K562 (cell line): Measurements from ENCODE around the gene KRTAP20-1. TPM values are rescaled to one million over a fixed set of nuclear protein-coding genes. Genes with fewer than 3 reads are reported as not detected.

Experiments used
- ATAC-seq: fragments of 200-7000 bp; cut with Tn5 transposase; 3 replicates; pipeline ENCODE4 v1.9.1; 2020; ENCODE audit warnings: moderate library complexity
- BruUV-seq: library from RNA; stranded (reverse); fragments of 400-500 nt; replicated peaks from 2 replicates; lab custom pipeline; 2021; lab: Mats Ljungman, UMichigan
- CTCF ChIA-PET: fragments of 300-600 bp; formaldehyde crosslinking; extraction: SDS; loops from one replicate; lab custom pipeline; 2021; ENCODE audit warnings: low intra/inter-chr PET ratio; lab: Yijun Ruan, JAX
- POLR2A ChIA-PET: fragments of 300-600, 350-650 bp; sonication (Branson Sonifier 250); formaldehyde crosslinking; extraction: SDS; loops from one replicate; lab custom pipeline; 2021; ENCODE audit warnings: antibody characterized with exemption, inconsistent platforms; lab: Yijun Ruan, JAX
- DNase-seq, 4 experiments: peaks; one replicate each; pipeline versions ENCODE4 v3.0.0 to v3.0.0-alpha.2; 2011 to 2018; ENCODE audit warnings: low spot score in 3 of 4, mixed read lengths in 3 of 4; ENCODE audit errors: extremely low read depth in 1 of 4
- FAIRE-seq: peaks from 2 replicates; lab custom pipeline; 2011; peaks lifted over from hg19 to GRCh38; lab: Jason Lieb, UNC
- H2AFZ ChIP-seq: 2 replicates; pipeline ENCODE4 v1.6.0; 2011; ENCODE audit warnings: low read depth, low read length, control low read depth, inconsistent platforms
- H3K27ac ChIP-seq: fragments of 200-600 bp; 3 replicates; pipeline ENCODE4 v1.8.0; 2011; ENCODE audit warnings: low read depth, mild to moderate bottlenecking, control low read depth, inconsistent platforms, low read length, moderate library complexity, mixed read lengths; ENCODE audit errors: extremely low read depth
- H3K27me3 ChIP-seq, 2 experiments: fragments of 300-600 bp in 1 of 2; 2 replicates in 1 of 2; 3 replicates in 1 of 2; pipeline versions ENCODE4 v1.6.0 to v1.8.0; 2011; ENCODE audit warnings: inconsistent platforms in 2 of 2, low read length in 2 of 2, mild to moderate bottlenecking in 1 of 2, mixed read lengths in 1 of 2, moderate library complexity in 1 of 2; ENCODE audit not compliant: control insufficient read depth in 2 of 2, insufficient read depth in 2 of 2
- H3K36me3 ChIP-seq: fragments of 300-600 bp; 3 replicates; pipeline ENCODE4 v1.8.0; 2011; ENCODE audit warnings: mild to moderate bottlenecking, low read length, inconsistent platforms; ENCODE audit not compliant: control insufficient read depth, insufficient read depth
- H3K4me1 ChIP-seq, 2 experiments: fragments of 200-600 bp in 1 of 2; replicated peaks in 1 of 2; 2 replicates in 1 of 2; 3 replicates in 1 of 2; pipeline versions ENCODE4 v1.5.1 to v1.8.0; 2011; ENCODE audit warnings: inconsistent platforms in 2 of 2, low read length in 2 of 2, mild to moderate bottlenecking in 1 of 2, mixed read lengths in 1 of 2, moderate library complexity in 1 of 2; ENCODE audit not compliant: control insufficient read depth in 2 of 2, insufficient read depth in 2 of 2
- H3K4me2 ChIP-seq: 2 replicates; pipeline ENCODE4 v1.6.1; 2011; ENCODE audit warnings: low read length, control low read depth, inconsistent platforms, mixed read lengths; ENCODE audit not compliant: insufficient read depth
- H3K4me3 ChIP-seq: fragments of 200-600 bp; sonication (generic), shearing (Covaris generic); 2 replicates; pipeline ENCODE4 v1.5.1; 2016; ENCODE audit warnings: control low read depth, inconsistent platforms
- H3K79me2 ChIP-seq: fragments of 200-600 bp; 3 replicates; pipeline ENCODE4 v1.8.0; 2011; ENCODE audit warnings: low read length, inconsistent platforms; ENCODE audit not compliant: control insufficient read depth, insufficient read depth
- H3K9ac ChIP-seq, 2 experiments: 2 replicates each; pipeline versions ENCODE4 v1.6.0 to v1.6.1; 2011; ENCODE audit warnings: low read depth in 2 of 2, low read length in 2 of 2, control low read depth in 1 of 2, inconsistent platforms in 1 of 2, mild to moderate bottlenecking in 1 of 2, mixed read lengths in 1 of 2; ENCODE audit not compliant: insufficient read depth in 1 of 2
- H3K9me1 ChIP-seq: one replicate; pipeline ENCODE4 v1.6.0; 2011; ENCODE audit warnings: inconsistent platforms, mild to moderate bottlenecking, low read length, moderate library complexity; ENCODE audit not compliant: control insufficient read depth, insufficient read depth
- H3K9me3 ChIP-seq: replicated peaks from 2 replicates; pipeline ENCODE4 v1.5.1; 2011; ENCODE audit warnings: low read depth, low read length, inconsistent platforms; ENCODE audit not compliant: control insufficient read depth, insufficient read depth
- H4K20me1 ChIP-seq: replicated peaks from 2 replicates; pipeline ENCODE4 v1.6.1; 2011; ENCODE audit warnings: low read length, inconsistent platforms, mixed read lengths; ENCODE audit not compliant: control insufficient read depth, insufficient read depth
- ARHGAP35 ChIP-seq: fragments of 450-650 bp; IDR thresholded peaks from 2 replicates; pipeline ENCODE4 v1.6.1; 2018; ENCODE audit not compliant: partially characterized antibody
- ATF1 ChIP-seq, 2 experiments: fragments of 450-650 bp in 1 of 2; IDR thresholded peaks; 2 replicates each; pipeline ENCODE4 v1.6.1; 2016; ENCODE audit warnings: missing compliant biosample characterization in 1 of 2, missing genetic modification characterization in 1 of 2
- CBX3 ChIP-seq, 2 experiments: IDR thresholded peaks; 1 replicate in 1 of 2; 2 replicates in 1 of 2; pipeline ENCODE4 v1.6.1; 2012; ENCODE audit warnings: inconsistent platforms in 2 of 2, low read length in 2 of 2, borderline replicate concordance in 1 of 2, control low read depth in 1 of 2
- HNRNPK ChIP-seq: fragments of 200-400 bp; formaldehyde crosslinking; IDR thresholded peaks from one replicate; pipeline ENCODE4 v1.6.1; 2018; ENCODE audit warnings: mild to moderate bottlenecking, low read depth, low read length; ENCODE audit not compliant: poor library complexity, severe bottlenecking
- KLF6 ChIP-seq: fragments of 250-450 bp; sonication (Bioruptor Pico); IDR thresholded peaks from 2 replicates; pipeline ENCODE4 v1.4.0; 2020; ENCODE audit warnings: mild to moderate bottlenecking, moderate library complexity, borderline replicate concordance
- NFATC3 ChIP-seq: fragments of 450-650 bp; IDR thresholded peaks from 2 replicates; pipeline ENCODE4 v1.6.1; 2017; ENCODE audit warnings: mild to moderate bottlenecking
- SREBF2 ChIP-seq: sonication (generic); formaldehyde crosslinking; IDR thresholded peaks from 2 replicates; pipeline ENCODE4 v1.4.0; 2020; ENCODE audit warnings: mild to moderate bottlenecking, missing genetic modification reagents
- TGIF2 ChIP-seq: sonication (generic); formaldehyde crosslinking; IDR thresholded peaks from 2 replicates; pipeline ENCODE4 v1.8.1; 2022; ENCODE audit warnings: mild to moderate bottlenecking, missing genetic modification reagents, moderate library complexity
- ZNF584 ChIP-seq: fragments of 200-800 bp; sonication (Bioruptor generic); IDR thresholded peaks from 2 replicates; pipeline ENCODE4 v1.6.1; 2016; ENCODE audit warnings: low read depth, mild to moderate bottlenecking, missing genetic modification characterization, missing compliant biosample characterization
- ZNF589 ChIP-seq: fragments of 200-800 bp; sonication (Bioruptor generic); IDR thresholded peaks from 2 replicates; pipeline ENCODE4 v1.6.1; 2016; ENCODE audit warnings: low read depth, missing genetic modification characterization, missing compliant biosample characterization
- WGBS: fragments of 100-300 bp; shearing (Covaris generic); methylation state at CpG from one replicate; pipeline ENCODE4 v1.1.6; 2016; ENCODE audit warnings: low coverage, mixed read lengths; ENCODE audit not compliant: insufficient coverage; ENCODE audit errors: missing lambda C conversion rate; 5-methylcytosine and 5-hydroxymethylcytosine counted together
- in situ Hi-C: fragments of 300-500 bp; cut with MboI; formaldehyde crosslinking; loops from 4 replicates; pipeline ENCODE4 v1.15.0; 2018; ENCODE audit warnings: inconsistent platforms, mixed read lengths
- intact Hi-C: fragments of 100-400 bp; cut with micrococcal nuclease; formaldehyde crosslinking; loops from 2 replicates; pipeline ENCODE4 v1.14.2; 2022
- polyA plus RNA-seq, 8 experiments: library from polyadenylated mRNA; depleted of rRNA in 4 of 8; stranded (reverse) in 5 of 8; unstranded in 3 of 8; fragments of >200 nt; fragmentation: Nextera tagmentation in 2 of 8; fragmentation: Illumina TruSeq in 1 of 8; extraction: Ambion mirVana in 2 of 8; extraction: Trizol in 1 of 8; gene quantifications; 2 replicates each; pipeline versions ENCODE4 v1.2.1 to v1.2.3, GENCODE V29; 2011 to 2014; ENCODE audit warnings: inconsistent platforms in 1 of 8, missing spikeins in 1 of 8
- total RNA-seq, 7 experiments: library from RNA; depleted of rRNA in 6 of 7; stranded (reverse); fragments of >200 nt in 6 of 7; fragmentation: Illumina TruSeq in 2 of 7; extraction: Trizol in 2 of 7; gene quantifications; 2 replicates each; pipeline versions ENCODE4 v1.2.1 to v1.2.3, GENCODE V29; 2011 to 2021; ENCODE audit warnings: low replicate concordance in 1 of 7
- TF ChIP-seq, protein P1 (sequence below): sonication (generic); formaldehyde crosslinking; IDR thresholded peaks from 2 replicates; pipeline ENCODE4 v1.9.0; 2022; ENCODE audit warnings: mild to moderate bottlenecking, missing genetic modification reagents

The KRTAP20-1 gene
- total and polyA plus RNA-seq, 9 of the 15 experiments (the other 6 are each of a cell fraction or from before 2014, with no cell fraction given): not detected

DNA sequence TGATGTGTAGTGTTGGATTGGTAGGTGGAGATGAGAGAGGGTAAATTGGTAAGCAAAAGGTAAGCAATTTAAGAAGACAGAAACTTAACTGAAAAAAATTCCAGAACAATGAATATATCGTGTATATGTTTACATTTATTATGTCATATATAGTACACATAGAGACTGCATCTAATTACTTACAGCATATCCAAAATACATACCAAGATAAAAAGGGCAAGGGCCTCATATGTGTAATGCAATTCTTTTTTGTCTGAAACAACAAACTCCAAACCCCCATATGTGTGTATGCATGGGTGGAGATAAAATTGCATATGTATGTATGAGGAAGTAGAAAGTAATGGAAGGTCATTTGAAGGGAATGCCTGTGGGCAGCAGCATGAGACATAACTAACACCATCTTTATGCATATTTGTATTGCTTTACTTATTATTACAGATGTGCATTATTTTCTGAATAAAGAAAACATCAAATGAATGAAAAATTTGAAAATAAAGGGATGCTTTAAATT lies 30.7 kb downstream of the KRTAP20-1 start:
- CTCF ChIA-PET: no interaction called here
- Histone ChIP-seq H2AFZ (no peak overlapping the region), H3K27me3 (no peaks in the 10 kb centered on the region), H3K4me3 (no peak overlapping the region), H3K79me2 (no peaks in the 10 kb centered on the region), H3K4me1 (no peaks in the 10 kb centered on the region), H3K9ac (no peak overlapping the region), H4K20me1 (no peaks in the 10 kb centered on the region), H3K9me1 (no peaks in the 10 kb centered on the region), H3K9me3 (no peaks in the 10 kb centered on the region), H3K4me2 (no peak overlapping the region), H3K36me3 (no peaks in the 10 kb centered on the region), H3K27ac (no peak overlapping the region)
- no peak for ATAC-seq
- BruUV-seq: no TSS peak
- intact Hi-C loops (no loop called here), in situ Hi-C loops (no loop called here)
- 4% methylated on average over 1 of the region's 1 CpG for WGBS
- POLR2A ChIA-PET: no interaction called here
- TF ChIP-seq ZNF584 (CRISPR knock-in tag) (no peak), TGIF2 (CRISPR knock-in tag) (no peak), ATF1 (CRISPR knock-in tag; IDR thresholded peaks at IDR 0.05) (no peak), ATF1 (tag; IDR thresholded peaks at IDR 0.05) (no peak), KLF6 (CRISPR knock-in tag) (no peak), SREBF2 (no peak), ARHGAP35 (no peak), NFATC3 (no peak), ZNF589 (no peak), HNRNPK (no peak), CBX3 (IDR thresholded peaks at IDR 0.05; ENCODE audit: borderline replicate concordance in 1 of 2, low read length in 2 of 2) (no peak)
- TF ChIP-seq, protein P1, sequence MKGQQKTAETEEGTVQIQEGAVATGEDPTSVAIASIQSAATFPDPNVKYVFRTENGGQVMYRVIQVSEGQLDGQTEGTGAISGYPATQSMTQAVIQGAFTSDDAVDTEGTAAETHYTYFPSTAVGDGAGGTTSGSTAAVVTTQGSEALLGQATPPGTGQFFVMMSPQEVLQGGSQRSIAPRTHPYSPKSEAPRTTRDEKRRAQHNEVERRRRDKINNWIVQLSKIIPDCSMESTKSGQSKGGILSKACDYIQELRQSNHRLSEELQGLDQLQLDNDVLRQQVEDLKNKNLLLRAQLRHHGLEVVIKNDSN (CRISPR knock-in tag): no peak
- no peak for FAIRE-seq
- no peak for DNase-seq
